ENCODE data around the gene ANTXR1.

ANTXR1 gene

DNA sequence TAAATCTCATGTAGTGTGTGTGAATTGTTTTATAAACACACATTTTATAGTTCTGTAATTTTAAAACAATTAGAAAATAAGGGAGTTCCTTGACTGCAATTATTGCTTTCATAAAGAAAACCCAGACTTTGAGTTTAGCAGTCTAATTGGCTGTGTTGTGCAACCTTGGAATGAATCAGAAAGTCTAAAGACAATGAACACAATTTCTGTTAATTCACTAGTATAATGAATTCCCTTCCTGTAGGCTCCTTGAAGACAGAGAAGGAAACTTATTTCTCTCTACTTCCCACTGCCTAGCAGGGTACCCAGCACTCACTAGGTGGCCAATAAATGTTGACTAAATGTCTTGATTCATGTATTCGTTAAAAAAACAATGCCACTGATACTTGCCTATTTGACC is 79.9 kb downstream of the ANTXR1 start:
- in situ Hi-C loops (cut with MboI; ENCODE audit: low pct_unique_long_range_greater_than_20kb, low sequenced_read_pairs, unreplicated experiment) = no loop called here
- TF ChIP-seq, protein P1, sequence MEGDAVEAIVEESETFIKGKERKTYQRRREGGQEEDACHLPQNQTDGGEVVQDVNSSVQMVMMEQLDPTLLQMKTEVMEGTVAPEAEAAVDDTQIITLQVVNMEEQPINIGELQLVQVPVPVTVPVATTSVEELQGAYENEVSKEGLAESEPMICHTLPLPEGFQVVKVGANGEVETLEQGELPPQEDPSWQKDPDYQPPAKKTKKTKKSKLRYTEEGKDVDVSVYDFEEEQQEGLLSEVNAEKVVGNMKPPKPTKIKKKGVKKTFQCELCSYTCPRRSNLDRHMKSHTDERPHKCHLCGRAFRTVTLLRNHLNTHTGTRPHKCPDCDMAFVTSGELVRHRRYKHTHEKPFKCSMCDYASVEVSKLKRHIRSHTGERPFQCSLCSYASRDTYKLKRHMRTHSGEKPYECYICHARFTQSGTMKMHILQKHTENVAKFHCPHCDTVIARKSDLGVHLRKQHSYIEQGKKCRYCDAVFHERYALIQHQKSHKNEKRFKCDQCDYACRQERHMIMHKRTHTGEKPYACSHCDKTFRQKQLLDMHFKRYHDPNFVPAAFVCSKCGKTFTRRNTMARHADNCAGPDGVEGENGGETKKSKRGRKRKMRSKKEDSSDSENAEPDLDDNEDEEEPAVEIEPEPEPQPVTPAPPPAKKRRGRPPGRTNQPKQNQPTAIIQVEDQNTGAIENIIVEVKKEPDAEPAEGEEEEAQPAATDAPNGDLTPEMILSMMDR (IDR thresholded peaks at IDR 0.05; ENCODE audit: extremely low read depth, insufficient read depth, missing control alignments) = no peak
- DNase-seq (ENCODE audit: low spot score) = no peak

DNA sequence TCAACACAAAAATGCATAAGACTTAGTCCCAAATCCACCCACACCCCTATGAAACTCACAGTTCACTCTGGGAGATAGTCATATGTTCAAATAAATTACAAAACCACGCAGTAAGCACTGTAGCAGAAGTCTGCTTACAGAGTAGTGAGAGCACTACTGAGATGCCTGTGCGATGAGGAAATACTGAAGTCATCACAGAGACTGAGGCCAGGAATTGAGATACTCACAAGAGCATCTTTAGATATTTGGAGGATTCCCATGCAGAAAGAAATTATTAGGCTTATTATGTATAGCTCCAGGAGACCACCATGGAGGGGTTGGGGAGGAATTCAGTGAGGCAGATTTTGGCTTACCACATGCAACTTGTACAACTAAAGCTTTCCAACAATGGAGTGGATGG is 82.3 kb downstream of the ANTXR1 start:
- in situ Hi-C loops (cut with MboI; ENCODE audit: low pct_unique_long_range_greater_than_20kb, low sequenced_read_pairs, unreplicated experiment) = no loop called here
- TF ChIP-seq, protein P1 (IDR thresholded peaks at IDR 0.05; ENCODE audit: extremely low read depth, insufficient read depth, missing control alignments) = no peak
- no peak for DNase-seq (ENCODE audit: low spot score)

DNA sequence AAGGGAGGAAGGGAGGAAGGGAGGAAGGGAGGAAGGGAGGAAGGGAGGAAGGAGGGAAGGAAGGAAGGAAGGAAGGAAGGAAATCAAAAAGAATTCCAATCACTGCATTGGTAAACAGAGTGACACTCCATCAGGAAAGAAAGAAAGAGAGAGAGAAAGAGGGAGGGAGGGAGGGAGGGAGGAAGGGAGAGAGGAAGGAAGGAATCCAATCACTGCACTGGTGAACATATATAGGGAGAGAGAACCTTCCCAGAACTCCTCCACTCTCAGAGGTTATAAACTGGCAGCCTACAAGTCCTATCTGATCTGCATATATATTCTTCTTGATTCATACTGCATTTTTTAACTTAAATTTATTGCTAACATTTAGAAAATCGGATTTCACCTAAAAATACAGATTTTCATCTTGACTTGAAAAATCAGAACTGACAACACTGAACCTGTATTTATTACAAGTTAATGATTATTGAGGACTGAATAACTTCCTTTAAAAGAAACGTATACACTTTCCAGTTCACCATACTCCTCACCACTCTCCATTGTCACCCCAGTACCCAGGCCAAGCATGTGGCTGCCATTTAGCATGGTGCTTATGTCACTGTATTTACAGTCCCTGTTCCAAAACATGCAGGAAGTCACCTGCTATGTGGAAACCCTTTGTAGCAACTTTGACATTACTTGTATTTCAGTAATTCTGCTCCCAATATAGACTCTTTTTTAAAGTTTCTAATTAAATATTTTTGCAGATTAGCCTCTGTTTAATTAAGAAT is 83.5 kb downstream of the ANTXR1 start:
- no peak for DNase-seq (ENCODE audit: low spot score)
- in situ Hi-C loops (cut with MboI; ENCODE audit: low pct_unique_long_range_greater_than_20kb, low sequenced_read_pairs, unreplicated experiment) = no loop called here
- TF ChIP-seq, protein P1 (IDR thresholded peaks at IDR 0.05; ENCODE audit: extremely low read depth, insufficient read depth, missing control alignments) = no peak

DNA sequence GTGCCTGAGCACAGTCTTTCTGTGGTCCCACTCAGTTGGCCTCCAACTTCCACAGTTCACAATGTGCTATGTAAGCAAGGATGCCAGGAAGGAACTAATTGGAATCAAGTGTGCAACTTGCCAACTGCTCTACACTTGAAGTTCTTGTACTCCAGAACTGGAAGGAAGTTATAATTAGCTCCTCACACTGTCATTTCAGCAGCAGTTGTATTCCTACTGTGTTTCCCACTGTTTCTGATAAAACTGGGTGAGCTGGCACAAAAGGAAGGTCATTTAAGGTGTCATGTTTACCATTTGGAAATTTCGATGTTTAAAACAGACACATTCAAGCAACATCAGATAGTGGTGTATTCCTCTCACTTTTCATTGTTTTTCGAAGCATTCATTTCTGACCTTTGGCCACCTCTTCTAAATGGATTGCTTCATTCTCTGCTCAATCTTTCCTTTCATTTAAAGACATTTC is 84.2 kb downstream of the ANTXR1 start:
- TF ChIP-seq, protein P1 (IDR thresholded peaks at IDR 0.05; ENCODE audit: extremely low read depth, insufficient read depth, missing control alignments) = no peak
- DNase-seq (ENCODE audit: low spot score) = no peak
- in situ Hi-C loops (cut with MboI; ENCODE audit: low pct_unique_long_range_greater_than_20kb, low sequenced_read_pairs, unreplicated experiment) = no loop called here

DNA sequence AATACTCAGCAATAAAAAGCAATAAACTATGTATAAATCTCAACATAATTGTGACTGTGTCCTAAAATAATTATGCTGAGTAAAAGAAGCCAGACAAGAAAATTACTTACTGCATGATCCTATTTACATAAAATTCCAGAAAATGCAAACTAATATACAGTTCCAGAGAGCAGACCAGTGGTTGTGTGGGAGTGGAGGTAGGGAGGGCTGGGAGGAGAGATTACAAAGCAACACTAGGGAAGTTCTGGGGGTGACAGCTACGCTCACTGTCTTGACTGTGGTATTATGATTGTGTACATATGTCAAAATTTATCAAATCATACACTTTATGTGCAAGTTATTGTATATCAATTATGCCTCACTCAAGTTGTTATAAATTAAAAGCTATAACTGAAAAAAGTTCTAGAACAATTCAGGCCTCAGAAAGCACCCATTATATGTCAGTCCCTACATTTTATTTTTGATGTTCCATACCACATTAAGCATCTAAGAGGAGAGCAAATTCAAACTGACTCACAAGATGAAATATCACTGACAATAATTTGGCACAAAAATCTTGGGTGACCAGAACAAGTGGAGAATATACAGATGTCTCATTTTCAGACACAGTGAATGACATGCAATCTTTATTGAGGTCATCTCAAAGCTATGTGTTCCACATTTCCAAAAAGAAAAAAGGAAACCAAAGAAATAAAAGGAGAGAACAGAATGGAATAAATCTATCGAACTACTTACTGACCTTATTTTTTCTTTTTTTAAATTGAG is 85.1 kb downstream of the ANTXR1 start:
- in situ Hi-C loops (cut with MboI; ENCODE audit: low pct_unique_long_range_greater_than_20kb, low sequenced_read_pairs, unreplicated experiment) = no loop called here
- no peak for DNase-seq (ENCODE audit: low spot score)
- TF ChIP-seq, protein P1 (IDR thresholded peaks at IDR 0.05; ENCODE audit: extremely low read depth, insufficient read depth, missing control alignments) = no peak

DNA sequence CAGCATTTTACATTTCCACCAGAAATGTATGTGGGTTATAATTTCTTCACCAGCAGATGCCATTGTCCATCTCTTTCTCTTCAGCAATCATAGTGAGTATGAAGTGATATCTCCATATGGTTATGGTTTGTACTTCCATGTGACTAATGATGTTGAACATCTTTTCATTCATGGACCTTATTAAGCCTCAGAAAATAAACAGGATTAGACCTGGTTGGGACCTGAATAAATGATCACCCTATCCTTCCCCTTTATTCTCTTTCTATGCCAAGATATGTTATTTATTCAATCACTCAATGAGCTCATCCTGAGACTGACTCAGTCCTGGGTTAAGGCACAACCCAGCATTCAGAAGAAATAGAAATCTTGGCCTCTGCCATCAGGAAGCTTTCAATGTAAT is 86.6 kb downstream of the ANTXR1 start:
- DNase-seq (ENCODE audit: low spot score) = no peak
- in situ Hi-C loops (cut with MboI; ENCODE audit: low pct_unique_long_range_greater_than_20kb, low sequenced_read_pairs, unreplicated experiment) = no loop called here
- TF ChIP-seq, protein P1 (IDR thresholded peaks at IDR 0.05; ENCODE audit: extremely low read depth, insufficient read depth, missing control alignments) = no peak

Measured in GM13977 (cell line).